Left renal pelvis (tissue), 4 donors: ENCODE results near the gene POC1B. TPM values are rescaled to one million over a fixed set of nuclear protein-coding genes. Genes with fewer than 3 reads are reported as not detected.

Experiments
- DNase-seq, 4 donors: peaks; one replicate each; pipeline ENCODE4 v3.0.0-alpha.2; 2013; ENCODE audit warnings: low read depth in 4 of 4, low spot score in 3 of 4
- polyA plus RNA-seq, 4 donors: library from polyadenylated mRNA; unstranded; fragments of 120-200 nt; gene quantifications; one replicate each; pipeline ENCODE4 v1.2.1, GENCODE V29; 2013; ENCODE audit not compliant: insufficient read length in 4 of 4

Gene POC1B
- polyA plus RNA-seq, 4 donors: 17.0 to 22.3 (median 20.8) TPM

- no peak for DNase-seq
These were observed 134.0 kb downstream of the POC1B start for GRCh38 chr12:89391726-89392336.

GRCh38 chr12:89390802-89391673 lies 134.8 kb downstream of the POC1B start:
- DNase-seq: no peak

GRCh38 chr12:89389755-89390661 lies 135.8 kb downstream of the POC1B start:
- DNase-seq: no peak

GRCh38 chr12:89386138-89386537 lies 139.7 kb downstream of the POC1B start:
- DNase-seq: no peak

- no peak for DNase-seq
These were observed 141.0 kb downstream of the POC1B start for GRCh38 chr12:89384807-89385206.

GRCh38 chr12:89384050-89384758 lies 141.6 kb downstream of the POC1B start:
- no peak for DNase-seq

- no peak for DNase-seq
These were observed 142.4 kb downstream of the POC1B start for GRCh38 chr12:89383235-89384049.

GRCh38 chr12:89382328-89382727 lies 143.5 kb downstream of the POC1B start:
- no peak for DNase-seq

- no peak for DNase-seq
These were observed 145.9 kb downstream of the POC1B start for GRCh38 chr12:89379839-89380467.

- DNase-seq: no peak
These were observed 146.6 kb downstream of the POC1B start for GRCh38 chr12:89379148-89379838.

GRCh38 chr12:89376844-89377243 lies 149.0 kb downstream of the POC1B start:
- DNase-seq: no peak

- no peak for DNase-seq
These were observed 149.7 kb downstream of the POC1B start for GRCh38 chr12:89376202-89376529.

- DNase-seq: no peak
These were observed 151.9 kb downstream of the POC1B start for GRCh38 chr12:89373763-89374572.

GRCh38 chr12:89372584-89373370 lies 153.1 kb downstream of the POC1B start:
- DNase-seq: no peak

- DNase-seq: no peak
These were observed 155.0 kb downstream of the POC1B start for GRCh38 chr12:89370850-89371249.

- no peak for DNase-seq
These were observed 155.4 kb downstream of the POC1B start for GRCh38 chr12:89370421-89370831.
